Spleen (tissue), 11 donors: ENCODE data around the gene RNF212. TPM values are rescaled to one million over a fixed set of nuclear protein-coding genes. Genes with fewer than 3 reads are reported as not detected.

Experiments used
- DNase-seq: peaks from one replicate; pipeline ENCODE4 v3.0.0-alpha.2; 2020
- H3K27ac ChIP-seq, 8 donors: fragments of 200-600 bp; sonication (generic) in 7 of 8; 1 replicate in 4 of 8; 2 replicates in 4 of 8; pipeline versions ENCODE4 v1.5.0 to v1.8.0; 2016 to 2021; ENCODE audit warnings: inconsistent platforms in 4 of 8, mild to moderate bottlenecking in 4 of 8, moderate library complexity in 1 of 8
- H3K27me3 ChIP-seq, 7 donors: fragments of 200-600 bp; sonication (generic) in 6 of 7; replicated peaks in 1 of 7; 1 replicate in 4 of 7; 2 replicates in 3 of 7; pipeline versions ENCODE4 v1.5.0 to v1.8.0; 2016 to 2021; ENCODE audit warnings: inconsistent platforms in 3 of 7, mild to moderate bottlenecking in 1 of 7
- H3K36me3 ChIP-seq, 6 donors: fragments of 200-600 bp; sonication (generic) in 5 of 6; 1 replicate in 4 of 6; 2 replicates in 2 of 6; pipeline versions ENCODE4 v1.5.0 to v1.8.0; 2016 to 2021; ENCODE audit warnings: inconsistent platforms in 2 of 6
- H3K4me1 ChIP-seq, 6 donors: fragments of 200-600 bp; sonication (generic) in 5 of 6; 1 replicate in 3 of 6; 2 replicates in 3 of 6; pipeline versions ENCODE4 v1.5.0 to v1.8.0; 2016 to 2021; ENCODE audit warnings: inconsistent platforms in 3 of 6
- H3K4me3 ChIP-seq, 8 donors: fragments of 200-600 bp; sonication (generic) in 7 of 8; 1 replicate in 4 of 8; 2 replicates in 4 of 8; pipeline versions ENCODE4 v1.5.0 to v1.8.0; 2016 to 2021; ENCODE audit warnings: inconsistent platforms in 4 of 8, mild to moderate bottlenecking in 4 of 8, moderate library complexity in 2 of 8
- H3K9me3 ChIP-seq, 8 donors: fragments of 200-600 bp; sonication (generic) in 7 of 8; 1 replicate in 4 of 8; 2 replicates in 4 of 8; pipeline versions ENCODE4 v1.5.0 to v1.8.0; 2016 to 2021; ENCODE audit warnings: inconsistent platforms in 4 of 8
- CTCF ChIP-seq, 11 experiments: fragments of 200-600 bp in 7 of 11; fragments of 450-650 bp in 4 of 11; sonication (generic) in 4 of 11; IDR thresholded peaks in 8 of 11; conservative IDR thresholded peaks in 3 of 11; 1 replicate in 7 of 11; 2 replicates in 4 of 11; pipeline versions ENCODE4 v1.4.0 to v1.8.0; 2016 to 2021; ENCODE audit warnings: antibody characterized with exemption in 11 of 11, inconsistent platforms in 4 of 11, mild to moderate bottlenecking in 1 of 11
- POLR2A ChIP-seq, 3 donors: fragments of 450-650 bp; IDR thresholded peaks; one replicate each; pipeline ENCODE4 v1.5.1; 2017; ENCODE audit warnings: antibody characterized with exemption in 3 of 3, mild to moderate bottlenecking in 1 of 3
- POLR2AphosphoS5 ChIP-seq, 3 donors: sonication (generic); formaldehyde crosslinking; IDR thresholded peaks; one replicate each; pipeline ENCODE4 v1.5.1; 2017; ENCODE audit warnings: antibody characterized with exemption in 3 of 3
- WGBS, 5 donors: extraction: QIAGEN DNeasy Blood & Tissue Kit in 3 of 5; methylation state at CpG; one replicate each; pipeline versions ENCODE4 v1.1.5 to v1.1.7; 2013 to 2018; 5-methylcytosine and 5-hydroxymethylcytosine counted together
- intact Hi-C: fragments of 100-400 bp; cut with DNase I; formaldehyde crosslinking; loops from one replicate; pipeline ENCODE4 v1.15.0; 2023; ENCODE audit warnings: low total_unique reads
- polyA plus RNA-seq, 3 donors: library from polyadenylated mRNA; stranded (reverse); fragments of 200-250 nt; gene quantifications; one replicate each; pipeline ENCODE4 v1.2.1, GENCODE V29; 2013
- total RNA-seq, 7 donors: library from RNA; depleted of rRNA in 3 of 7; stranded (reverse); fragments of >200 nt in 3 of 7; fragmentation: NEBNext Ultra II Directional in 4 of 7; extraction: Animal tissue kit (Norgen Biotek cat#: 25700) in 4 of 7; gene quantifications; one replicate each; pipeline versions ENCODE4 v1.1.0 to v1.2.1, GENCODE V29; 2016 to 2021
- donor health status: healthy with polysubstance abuse.
- donor health status: DM: no; HTN: no; CAD: no; lungs with moderate emphysema.
- donor health status: DM: no; HTN: no; CAD: no.
- donor health status: Bipolar disorder and iron deficiency.
- donor health status: healthy.
- donor health status: DM: no; HTN: no; CAD: no.
- donor health status: DM: yes; HTN: yes; CAD: no.

The RNF212 gene
- total and polyA plus RNA-seq, 10 donors, result 0.46 to 5.6 (median 2.2) TPM

GRCh38 chr4:1098311-1098925, 14.9 kb downstream of the RNF212 start:
- Histone ChIP-seq H3K4me1 (no peaks in the 10 kb centered on the region), H3K4me3 (no peak overlapping the region), H3K36me3 (no peaks in the 10 kb centered on the region), H3K27ac (no peak overlapping the region), H3K27me3 (no peaks in the 10 kb centered on the region), H3K9me3 (no peaks in the 10 kb centered on the region)
- TF ChIP-seq CTCF (IDR thresholded peaks at IDR 0.05 in 8 of 11, conservative IDR thresholded peaks at IDR 0.05 in 3 of 11) (no peak), POLR2A (IDR thresholded peaks at IDR 0.05) (no peak)
- intact Hi-C loops, result no loop called here
- WGBS, 5 donors, result 87 to 95% (median 90%) methylated on average over 8 of the region's 8 CpGs
- DNase-seq, result no peak

GRCh38 chr4:1097553-1097952, 15.8 kb downstream of the RNF212 start:
- no peaks in the 10 kb centered on the region for H3K4me1 ChIP-seq
- intact Hi-C loops, result no loop called here
- peak; percentile 14 for DNase-seq
- no peaks in the 10 kb centered on the region for H3K9me3 ChIP-seq
- H3K4me3 ChIP-seq, result no peak overlapping the region
- no peaks in the 10 kb centered on the region for H3K27me3 ChIP-seq
- no peaks in the 10 kb centered on the region for H3K36me3 ChIP-seq
- TF ChIP-seq POLR2AphosphoS5 (IDR thresholded peaks at IDR 0.05) (no peak), CTCF (IDR thresholded peaks at IDR 0.05 in 8 of 11, conservative IDR thresholded peaks at IDR 0.05 in 3 of 11) (no peak), POLR2A (IDR thresholded peaks at IDR 0.05) (no peak)
- no peak overlapping the region for H3K27ac ChIP-seq
- WGBS, 5 donors, result 86 to 89% (median 87%) methylated on average over 9 of the region's 9 CpGs

- intact Hi-C loops, result no loop called here
- peak; percentile 14 for DNase-seq
These were observed 16.5 kb downstream of the RNF212 start for GRCh38 chr4:1096841-1097240.

GRCh38 chr4:1094336-1094690, 19.1 kb downstream of the RNF212 start:
- Histone ChIP-seq H3K36me3 (no peaks in the 10 kb centered on the region), H3K9me3 (peaks cover 0 to 6% (median 3%) of the 10 kb centered on the region in 8 donors), H3K4me3 (no peak overlapping the region), H3K27me3 (no peaks in the 10 kb centered on the region), H3K4me1 (no peaks in the 10 kb centered on the region), H3K27ac (no peak overlapping the region)
- peak; percentile 51 for DNase-seq
- intact Hi-C loops, result no loop called here
- TF ChIP-seq POLR2AphosphoS5 (IDR thresholded peaks at IDR 0.05) (no peak), CTCF (IDR thresholded peaks at IDR 0.05 in 8 of 11, conservative IDR thresholded peaks at IDR 0.05 in 3 of 11) (no peak), POLR2A (IDR thresholded peaks at IDR 0.05) (no peak)
- 55 to 76% (median 69%) methylated on average over 6 of the region's 6 CpGs for WGBS, 5 donors

More at GRCh38 chr4:1096841-1097240, 16.5 kb downstream of the RNF212 start:
- no peak overlapping the region for H3K27ac ChIP-seq
- H3K4me3 ChIP-seq, result no peak overlapping the region
- H3K36me3 ChIP-seq, result no peaks in the 10 kb centered on the region
- H3K4me1 ChIP-seq, result no peaks in the 10 kb centered on the region
- WGBS, 5 donors, result 73 to 95% (median 81%) methylated on average over 5 of the region's 5 CpGs
- TF ChIP-seq POLR2AphosphoS5 (IDR thresholded peaks at IDR 0.05) (no peak), POLR2A (IDR thresholded peaks at IDR 0.05) (no peak), CTCF (IDR thresholded peaks at IDR 0.05 in 8 of 11, conservative IDR thresholded peaks at IDR 0.05 in 3 of 11) (no peak)
- H3K27me3 ChIP-seq, result no peaks in the 10 kb centered on the region
- no peaks in the 10 kb centered on the region for H3K9me3 ChIP-seq
